Activated naive CD8-positive, alpha-beta T cell (primary cell): Measurements from ENCODE around the gene HLA-B.

Source experiments
- H3K27ac Mint-ChIP-seq: one replicate; pipeline ENCODE4 v1.8.0; 2021; ENCODE audit warnings: mixed read lengths
- H3K27me3 Mint-ChIP-seq: one replicate; pipeline ENCODE4 v1.8.0; 2021; ENCODE audit warnings: mixed read lengths
- H3K36me3 Mint-ChIP-seq: one replicate; pipeline ENCODE4 v1.8.0; 2021; ENCODE audit warnings: mixed read lengths
- H3K4me1 Mint-ChIP-seq: one replicate; pipeline ENCODE4 v1.8.0; 2021; ENCODE audit warnings: low read depth, mixed read lengths
- H3K4me3 Mint-ChIP-seq: one replicate; pipeline ENCODE4 v1.8.0; 2021; ENCODE audit warnings: mild to moderate bottlenecking, mixed read lengths
- H3K9me3 Mint-ChIP-seq: one replicate; pipeline ENCODE4 v1.8.0; 2021; ENCODE audit warnings: low read depth, mixed read lengths

Gene HLA-B

DNA sequence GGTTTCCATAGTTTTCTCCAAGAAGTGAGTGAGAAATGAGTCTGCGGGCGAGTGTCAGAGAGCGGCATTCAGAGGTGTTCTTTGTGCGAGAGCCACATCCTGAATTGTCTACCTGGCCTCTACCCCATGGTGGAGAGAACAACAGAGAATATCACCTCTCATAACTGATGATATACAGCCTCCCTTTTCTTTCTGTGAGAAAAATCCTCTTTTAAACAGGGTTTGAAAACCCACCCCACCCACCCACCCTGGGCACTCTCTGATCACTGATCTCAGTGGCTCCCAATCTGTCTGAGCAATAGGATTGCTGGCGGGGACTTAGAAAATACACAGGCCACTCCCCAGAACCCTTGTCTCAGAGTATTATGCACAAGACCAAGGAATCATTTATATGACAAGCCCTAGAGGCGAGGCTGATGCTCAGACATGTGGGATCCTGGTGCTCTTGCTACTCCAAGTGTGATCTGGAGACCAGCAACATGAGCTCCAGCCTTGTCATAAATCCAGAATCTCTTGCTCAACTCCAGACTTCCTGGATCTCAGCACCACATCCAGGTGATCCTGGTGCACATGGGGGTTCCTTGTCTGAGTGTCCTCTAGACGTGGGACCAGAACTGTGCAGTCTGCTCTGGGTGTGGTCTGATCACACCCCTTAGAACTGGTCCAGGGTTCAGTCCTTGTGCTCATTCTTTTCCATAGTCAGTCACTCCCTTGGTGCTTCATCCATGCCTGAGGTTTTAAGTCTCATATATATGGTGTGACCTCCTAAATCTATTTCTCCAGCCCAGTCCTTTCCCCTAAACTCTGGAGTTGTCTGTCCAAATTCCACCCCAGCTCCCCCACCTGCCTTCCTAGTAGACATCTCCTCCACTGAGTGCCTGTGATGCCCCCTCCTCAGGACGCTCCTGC is 5.3 kb downstream of the HLA-B start:
- peak overlapping the region; percentile 97 for H3K4me3 Mint-ChIP-seq
- H3K27me3 Mint-ChIP-seq, result no peaks in the 10 kb centered on the region
- no peaks in the 10 kb centered on the region for H3K9me3 Mint-ChIP-seq
- peaks cover 53% of the 10 kb centered on the region for H3K4me1 Mint-ChIP-seq
- H3K36me3 Mint-ChIP-seq, result peaks cover 22% of the 10 kb centered on the region
- peak overlapping the region; percentile 96 for H3K27ac Mint-ChIP-seq

GRCh38 chr6:31351033-31351380 is 6.0 kb downstream of the HLA-B start:
- no peaks in the 10 kb centered on the region for H3K27me3 Mint-ChIP-seq
- H3K36me3 Mint-ChIP-seq, result peaks cover 22% of the 10 kb centered on the region
- H3K27ac Mint-ChIP-seq, result peak overlapping the region; percentile 51
- peak overlapping the region; percentile 31 for H3K4me3 Mint-ChIP-seq
- H3K9me3 Mint-ChIP-seq, result no peaks in the 10 kb centered on the region
- peaks cover 53% of the 10 kb centered on the region for H3K4me1 Mint-ChIP-seq

DNA sequence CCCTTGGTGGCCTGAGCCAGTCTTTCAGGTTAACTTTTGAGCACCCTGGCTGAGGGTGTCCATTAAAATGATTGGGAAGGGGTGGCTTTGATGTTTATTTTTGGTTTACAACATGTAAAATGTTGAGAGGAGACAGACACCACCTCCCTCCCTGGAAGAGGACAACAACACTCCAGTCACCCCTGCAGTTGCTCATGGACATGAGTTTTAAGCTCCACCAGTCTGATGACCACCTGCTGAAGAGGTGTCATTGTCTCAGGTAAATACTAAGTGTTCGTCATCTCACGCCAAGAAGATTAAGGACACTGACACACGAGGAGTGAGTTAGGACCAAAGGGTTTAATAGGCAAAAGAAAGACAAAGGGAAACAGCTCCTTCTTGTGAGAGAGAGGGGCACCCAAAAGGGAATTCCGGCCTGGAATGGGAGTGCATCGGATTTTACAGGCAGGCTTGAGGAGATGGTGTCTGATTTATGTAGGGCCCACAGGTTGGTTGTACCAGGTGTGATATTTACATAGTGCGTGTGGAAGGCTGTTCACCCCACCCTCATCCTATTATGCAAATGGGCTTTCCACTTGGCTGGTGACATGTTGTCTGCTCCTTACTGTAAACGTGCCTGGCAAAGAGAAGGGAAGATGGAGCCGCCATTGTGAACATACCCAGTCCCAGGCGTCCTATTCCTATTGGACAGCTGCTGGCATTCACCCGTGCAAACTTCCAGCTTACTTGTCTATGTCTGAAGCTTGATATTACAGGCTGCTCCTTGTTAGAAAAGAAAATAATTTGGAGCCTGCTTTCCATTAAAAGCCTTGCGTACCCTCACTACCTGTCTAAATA is 6.6 kb downstream of the HLA-B start:
- H3K27me3 Mint-ChIP-seq, result no peaks in the 10 kb centered on the region
- no peaks in the 10 kb centered on the region for H3K9me3 Mint-ChIP-seq
- no peak overlapping the region for H3K4me3 Mint-ChIP-seq
- peak overlapping the region; percentile 51 for H3K27ac Mint-ChIP-seq
- peaks cover 18% of the 10 kb centered on the region for H3K36me3 Mint-ChIP-seq
- peaks cover 51% of the 10 kb centered on the region for H3K4me1 Mint-ChIP-seq

- no peak overlapping the region for H3K27ac Mint-ChIP-seq
- no peaks in the 10 kb centered on the region for H3K27me3 Mint-ChIP-seq
- H3K4me3 Mint-ChIP-seq, result no peak overlapping the region
- H3K4me1 Mint-ChIP-seq, result peaks cover 46% of the 10 kb centered on the region
- no peaks in the 10 kb centered on the region for H3K9me3 Mint-ChIP-seq
- peaks cover 9% of the 10 kb centered on the region for H3K36me3 Mint-ChIP-seq
Observed at GRCh38 chr6:31349301-31349700, 7.7 kb downstream of the HLA-B start.

GRCh38 chr6:31345026-31345730 is 11.8 kb downstream of the HLA-B start:
- Mint-ChIP-seq H3K27ac (no peak overlapping the region), H3K4me1 (peaks cover 8% of the 10 kb centered on the region), H3K36me3 (peaks cover 4% of the 10 kb centered on the region), H3K27me3 (no peaks in the 10 kb centered on the region), H3K9me3 (peaks cover 6% of the 10 kb centered on the region), H3K4me3 (no peak overlapping the region)

DNA sequence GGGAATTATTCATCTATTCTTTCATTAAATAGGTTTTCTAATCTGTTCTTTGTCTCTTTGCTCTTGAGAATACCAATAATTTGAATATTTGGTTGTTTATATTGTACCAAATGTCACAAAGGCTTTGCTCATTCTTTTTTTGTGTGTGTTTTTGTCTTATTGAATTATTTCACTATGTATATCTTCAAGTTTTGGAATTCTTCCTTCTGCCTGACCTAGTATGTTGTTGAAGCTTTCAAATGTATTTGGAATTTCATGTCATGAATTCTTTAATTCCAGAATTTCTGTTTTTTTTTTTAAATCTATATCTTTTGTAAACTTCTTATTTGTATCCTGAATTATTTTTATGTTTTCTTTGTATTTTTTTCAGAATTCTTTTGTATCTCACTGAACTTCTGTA is 16.8 kb downstream of the HLA-B start:
- Mint-ChIP-seq H3K4me1 (no peaks in the 10 kb centered on the region), H3K27ac (no peak overlapping the region), H3K4me3 (no peak overlapping the region), H3K9me3 (peaks cover 25% of the 10 kb centered on the region), H3K36me3 (peaks cover 27% of the 10 kb centered on the region), H3K27me3 (no peaks in the 10 kb centered on the region)

GRCh38 chr6:31339210-31339609 is 17.8 kb downstream of the HLA-B start:
- no peak overlapping the region for H3K4me3 Mint-ChIP-seq
- peaks cover 25% of the 10 kb centered on the region for H3K9me3 Mint-ChIP-seq
- peaks cover 27% of the 10 kb centered on the region for H3K36me3 Mint-ChIP-seq
- H3K27ac Mint-ChIP-seq, result no peak overlapping the region
- H3K4me1 Mint-ChIP-seq, result no peaks in the 10 kb centered on the region
- no peaks in the 10 kb centered on the region for H3K27me3 Mint-ChIP-seq

GRCh38 chr6:31336896-31337496 is 20.0 kb downstream of the HLA-B start:
- no peaks in the 10 kb centered on the region for H3K27me3 Mint-ChIP-seq
- peaks cover 25% of the 10 kb centered on the region for H3K9me3 Mint-ChIP-seq
- no peak overlapping the region for H3K4me3 Mint-ChIP-seq
- peaks cover 19% of the 10 kb centered on the region for H3K4me1 Mint-ChIP-seq
- H3K36me3 Mint-ChIP-seq, result peaks cover 27% of the 10 kb centered on the region
- no peak overlapping the region for H3K27ac Mint-ChIP-seq

- H3K9me3 Mint-ChIP-seq, result peaks cover 12% of the 10 kb centered on the region
- H3K27me3 Mint-ChIP-seq, result no peaks in the 10 kb centered on the region
- no peak overlapping the region for H3K4me3 Mint-ChIP-seq
- H3K36me3 Mint-ChIP-seq, result peaks cover 18% of the 10 kb centered on the region
- peaks cover 19% of the 10 kb centered on the region for H3K4me1 Mint-ChIP-seq
- peak overlapping the region; percentile 35 for H3K27ac Mint-ChIP-seq
Observed at GRCh38 chr6:31332637-31333602, 24.1 kb downstream of the HLA-B start.

DNA sequence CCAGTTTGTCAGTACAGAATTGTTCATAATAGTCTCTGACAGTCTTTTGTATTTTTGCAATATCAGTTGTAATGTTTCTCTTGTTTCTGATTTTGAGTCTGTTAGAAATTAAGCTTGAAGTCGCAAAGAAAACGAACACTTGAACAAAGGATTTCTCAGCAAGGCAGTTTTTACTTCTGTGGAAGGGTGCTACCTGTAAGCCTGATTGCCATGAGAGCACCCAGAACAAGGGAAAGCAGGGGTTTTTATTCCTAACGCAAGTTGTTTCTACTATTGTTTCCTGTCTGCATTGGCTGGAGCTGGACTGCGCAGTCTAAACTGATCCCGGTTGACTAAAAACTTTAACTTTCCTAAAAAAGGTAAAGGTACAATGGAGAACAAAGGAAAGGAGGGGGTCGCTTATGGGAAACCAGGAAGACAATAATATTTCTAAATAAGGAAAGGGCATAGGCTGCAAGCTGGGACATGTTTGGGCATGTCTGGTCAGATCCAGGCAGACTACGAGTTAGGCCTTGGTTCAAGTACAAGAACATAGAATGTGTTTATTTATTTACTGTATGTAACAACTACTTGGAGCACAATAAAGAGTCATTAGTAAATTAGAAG is 28.5 kb downstream of the HLA-B start:
- peaks cover 11% of the 10 kb centered on the region for H3K36me3 Mint-ChIP-seq
- no peak overlapping the region for H3K4me3 Mint-ChIP-seq
- peaks cover 14% of the 10 kb centered on the region for H3K4me1 Mint-ChIP-seq
- H3K9me3 Mint-ChIP-seq, result peaks cover 13% of the 10 kb centered on the region
- no peak overlapping the region for H3K27ac Mint-ChIP-seq
- peaks cover 7% of the 10 kb centered on the region for H3K27me3 Mint-ChIP-seq

GRCh38 chr6:31321820-31322219 is 35.2 kb downstream of the HLA-B start:
- H3K27ac Mint-ChIP-seq, result no peak overlapping the region
- H3K9me3 Mint-ChIP-seq, result no peaks in the 10 kb centered on the region
- no peak overlapping the region for H3K4me3 Mint-ChIP-seq
- peaks cover 9% of the 10 kb centered on the region for H3K36me3 Mint-ChIP-seq
- peaks cover 31% of the 10 kb centered on the region for H3K27me3 Mint-ChIP-seq
- no peaks in the 10 kb centered on the region for H3K4me1 Mint-ChIP-seq

- H3K4me3 Mint-ChIP-seq, result no peak overlapping the region
- no peaks in the 10 kb centered on the region for H3K4me1 Mint-ChIP-seq
- peaks cover 31% of the 10 kb centered on the region for H3K27me3 Mint-ChIP-seq
- H3K9me3 Mint-ChIP-seq, result no peaks in the 10 kb centered on the region
- H3K27ac Mint-ChIP-seq, result no peak overlapping the region
- H3K36me3 Mint-ChIP-seq, result peaks cover 9% of the 10 kb centered on the region
Observed at GRCh38 chr6:31321005-31321707, 35.8 kb downstream of the HLA-B start.

GRCh38 chr6:31317036-31317435 is 39.9 kb downstream of the HLA-B start:
- Mint-ChIP-seq H3K27ac (no peak overlapping the region), H3K27me3 (peaks cover 14% of the 10 kb centered on the region), H3K9me3 (no peaks in the 10 kb centered on the region), H3K36me3 (peaks cover 2% of the 10 kb centered on the region), H3K4me3 (no peak overlapping the region), H3K4me1 (no peaks in the 10 kb centered on the region)
